GM19372 (cell line): ENCODE data around the gene NLGN1.

Experiments used
- ATAC-seq: cut with Tn5 transposase; IDR thresholded peaks from one replicate; pipeline ENCODE4 v1.9.1; 2021; ENCODE audit warnings: mild to moderate bottlenecking, low read depth, moderate library complexity; ENCODE audit not compliant: unreplicated experiment

Gene NLGN1

DNA sequence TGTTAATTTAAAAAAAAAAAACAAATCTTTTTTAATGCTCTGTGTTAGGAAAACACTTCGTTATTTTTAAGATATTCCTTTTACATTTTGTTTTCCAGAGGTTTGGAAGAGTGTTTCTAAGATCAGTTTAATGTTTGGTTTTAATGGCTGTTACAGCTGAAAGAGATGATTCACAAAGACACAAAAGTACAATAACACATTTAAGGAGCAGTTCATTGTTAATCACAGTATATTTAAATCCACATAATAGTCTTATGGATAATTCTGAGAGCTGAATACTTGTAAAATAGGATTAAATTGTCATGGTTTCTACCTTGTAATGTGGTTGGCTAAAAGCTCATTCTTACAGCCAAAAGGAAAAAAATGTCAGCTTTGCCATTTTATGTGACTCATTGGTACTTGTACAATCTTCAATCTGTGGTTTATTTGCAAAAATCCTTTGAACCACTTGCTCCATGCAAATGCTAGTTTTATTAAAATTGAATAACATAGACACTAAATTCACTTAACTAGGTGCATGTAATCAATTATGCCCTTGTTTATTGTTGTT lies 426.4 kb downstream of the NLGN1 start:
- ATAC-seq = no peak

DNA sequence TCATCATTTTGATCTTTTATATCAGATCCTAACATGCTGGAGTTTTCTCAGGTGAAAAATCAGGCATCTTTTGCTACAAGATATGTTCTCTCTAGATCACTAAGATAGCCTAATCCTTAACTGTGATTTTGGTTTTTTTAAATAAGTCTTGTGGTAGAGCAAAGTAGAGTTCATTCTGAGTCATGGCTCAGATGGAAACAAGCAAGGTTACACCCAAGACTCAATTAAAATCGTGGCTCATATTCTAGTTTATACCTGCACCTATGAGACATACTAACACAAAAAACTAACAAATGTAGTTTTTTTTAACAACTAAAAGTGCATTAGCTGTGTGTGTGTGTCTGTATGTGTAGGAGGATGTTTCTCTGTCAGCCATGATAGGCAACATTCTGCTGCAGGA lies 428.2 kb downstream of the NLGN1 start:
- no peak for ATAC-seq

DNA sequence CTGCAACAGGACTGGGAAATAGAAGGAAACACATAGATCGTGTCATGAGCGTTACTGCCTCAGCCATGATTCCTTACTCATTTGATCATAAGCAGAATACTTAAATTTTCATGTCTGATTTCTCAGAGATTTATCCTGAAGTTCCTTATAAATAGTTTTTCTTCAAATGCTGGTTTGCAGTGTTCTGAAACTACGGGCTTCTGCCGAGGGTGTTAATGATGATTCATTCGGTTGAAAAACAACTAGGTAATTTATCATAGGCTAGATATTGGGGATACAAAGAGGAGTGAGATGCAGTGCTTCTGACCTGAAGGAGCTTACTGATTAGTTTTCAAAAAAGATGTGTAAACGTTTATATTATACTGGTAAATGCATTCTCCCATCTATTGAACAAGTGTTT lies 428.9 kb downstream of the NLGN1 start:
- no peak for ATAC-seq

DNA sequence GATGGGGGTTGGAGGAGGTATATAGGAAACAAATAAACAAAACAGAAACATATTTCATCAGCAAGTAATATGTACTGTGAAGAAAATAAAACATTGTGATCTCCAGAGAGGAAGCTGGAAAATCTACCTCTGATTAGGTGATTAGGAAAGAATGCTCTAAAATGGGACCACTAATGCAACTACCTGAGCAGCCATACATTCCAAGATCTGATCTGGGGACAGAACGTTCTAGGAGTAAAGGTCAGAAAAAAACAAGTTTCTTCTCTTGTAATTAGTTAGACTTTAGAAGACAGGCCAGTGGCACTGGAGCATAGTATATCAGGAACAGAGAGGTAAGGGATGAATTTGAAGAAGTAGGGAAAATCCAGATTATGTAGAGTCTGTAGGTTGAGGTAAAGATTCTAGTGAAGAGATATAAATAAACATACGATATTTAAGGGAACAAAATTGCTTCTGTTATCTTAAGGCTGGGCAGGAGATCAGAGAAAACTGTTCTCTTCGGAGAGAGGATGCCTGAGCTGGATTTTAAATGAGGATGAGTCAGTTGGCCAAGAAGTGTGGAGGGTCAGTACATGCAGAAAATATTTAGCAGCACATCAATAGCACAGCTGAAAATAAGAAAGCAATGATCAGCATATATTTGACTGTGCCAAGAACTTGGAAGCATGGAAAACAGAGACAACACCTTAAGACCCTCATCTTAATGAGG lies 429.5 kb downstream of the NLGN1 start:
- no peak for ATAC-seq

DNA sequence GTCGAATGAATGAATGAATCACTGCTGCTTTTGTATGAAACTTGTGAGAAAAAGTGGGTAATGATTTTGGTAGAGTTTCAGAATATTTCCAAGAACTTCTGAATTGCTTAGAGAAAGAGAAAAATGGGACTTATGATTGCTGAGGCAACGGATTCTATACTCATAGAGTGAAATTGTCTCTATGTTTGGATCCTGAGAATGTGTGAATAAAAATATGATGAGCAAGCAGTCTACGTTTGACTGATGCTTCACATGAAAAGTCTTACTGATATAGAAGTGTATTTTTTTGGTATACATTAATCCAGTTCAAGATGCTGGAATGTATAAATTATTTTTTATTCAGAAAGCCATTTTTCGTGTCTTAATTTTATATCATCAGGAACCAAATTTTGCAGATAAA lies 441.1 kb downstream of the NLGN1 start:
- no peak for ATAC-seq

DNA sequence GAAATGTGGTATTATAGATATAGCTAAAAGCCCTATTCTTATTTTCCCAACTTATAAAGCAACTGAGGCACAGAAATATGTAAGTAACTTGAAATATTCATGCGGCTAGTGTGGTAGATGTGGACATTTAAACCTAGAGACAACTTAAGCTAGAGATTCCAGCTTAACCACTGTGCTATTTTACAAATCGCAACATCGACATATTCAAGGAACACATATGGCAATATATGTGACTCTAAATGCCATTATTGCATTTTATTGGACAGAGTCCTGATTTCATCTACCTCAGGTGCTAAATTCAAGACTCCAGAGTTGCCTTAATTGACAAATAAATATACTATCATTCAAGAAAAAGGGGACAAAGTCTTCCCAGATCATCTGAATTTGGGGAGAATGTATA lies 442.3 kb downstream of the NLGN1 start:
- no peak for ATAC-seq

DNA sequence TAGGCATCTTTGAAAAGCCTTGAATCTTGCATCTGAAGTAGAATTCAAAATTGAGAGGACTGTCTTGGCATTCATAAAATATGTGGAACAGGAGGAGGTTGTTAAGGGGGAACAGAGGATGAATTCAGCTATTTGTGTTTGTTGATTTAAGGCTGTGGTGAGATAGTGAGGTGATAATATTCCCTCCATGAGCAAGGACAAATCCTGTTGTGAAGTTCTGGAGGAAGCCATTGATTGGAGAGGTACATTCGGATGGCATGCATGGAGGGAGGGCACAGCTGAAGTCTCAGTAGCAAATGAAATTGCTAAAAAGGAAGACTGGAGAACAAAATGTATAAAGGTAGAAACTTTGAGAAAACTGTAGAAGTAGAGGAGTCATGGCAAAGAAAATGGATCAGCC lies 443.8 kb downstream of the NLGN1 start:
- ATAC-seq = no peak

DNA sequence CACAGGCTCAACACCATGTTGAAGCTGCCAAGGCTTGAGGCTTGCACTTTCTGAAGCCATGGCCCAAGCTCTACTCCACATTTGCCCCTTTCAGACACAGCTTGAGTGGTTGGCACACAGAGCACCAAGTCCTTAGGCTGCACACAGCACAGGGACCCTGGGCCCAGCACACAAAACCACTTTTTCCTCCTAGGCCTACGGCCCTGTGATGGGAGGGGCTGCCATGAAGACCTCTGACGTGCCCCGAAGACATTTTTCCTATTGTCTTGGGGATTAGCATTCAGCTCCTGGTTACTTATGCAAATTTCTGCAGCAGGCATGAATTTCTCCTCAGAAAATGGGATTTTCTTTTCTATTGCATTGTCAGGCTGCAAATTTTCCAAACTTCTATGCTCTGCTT lies 445.5 kb downstream of the NLGN1 start:
- no peak for ATAC-seq

DNA sequence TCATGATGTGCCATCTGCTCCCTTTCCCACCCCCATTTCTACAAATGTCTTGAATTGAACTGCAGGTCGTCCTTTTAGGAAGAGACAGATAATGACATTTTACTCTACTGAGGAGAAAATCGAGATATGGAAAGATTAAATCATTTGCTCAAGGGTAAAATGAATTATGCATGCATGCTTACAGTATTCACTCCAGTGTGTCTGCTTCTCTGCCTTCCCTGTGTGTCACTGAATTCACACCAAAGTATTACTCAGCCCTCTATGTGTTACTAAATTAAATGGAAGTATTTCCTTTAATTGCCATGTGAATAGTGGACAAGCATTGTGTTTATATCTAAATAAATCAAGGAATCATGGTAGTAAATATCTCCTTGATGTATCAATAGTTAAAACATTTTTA lies 449.0 kb downstream of the NLGN1 start:
- no peak for ATAC-seq

DNA sequence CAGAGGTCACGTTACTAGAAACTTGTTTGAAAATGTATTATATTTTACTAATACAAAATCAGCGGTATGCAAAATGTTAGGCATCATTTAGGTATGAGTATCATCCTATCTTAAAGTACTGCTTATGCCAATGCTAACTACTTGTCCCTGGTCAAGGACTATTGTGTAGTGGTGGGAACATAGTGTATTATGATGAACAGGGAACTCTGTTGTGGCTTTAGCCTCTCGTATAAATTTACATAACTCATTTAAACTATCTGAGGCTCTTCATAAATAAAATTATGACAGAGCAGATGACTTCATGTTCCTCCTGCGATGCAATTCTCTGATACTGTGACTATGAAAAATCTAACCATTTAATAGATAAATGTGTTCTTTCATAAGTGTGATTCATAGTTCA lies 451.9 kb downstream of the NLGN1 start:
- no peak for ATAC-seq

DNA sequence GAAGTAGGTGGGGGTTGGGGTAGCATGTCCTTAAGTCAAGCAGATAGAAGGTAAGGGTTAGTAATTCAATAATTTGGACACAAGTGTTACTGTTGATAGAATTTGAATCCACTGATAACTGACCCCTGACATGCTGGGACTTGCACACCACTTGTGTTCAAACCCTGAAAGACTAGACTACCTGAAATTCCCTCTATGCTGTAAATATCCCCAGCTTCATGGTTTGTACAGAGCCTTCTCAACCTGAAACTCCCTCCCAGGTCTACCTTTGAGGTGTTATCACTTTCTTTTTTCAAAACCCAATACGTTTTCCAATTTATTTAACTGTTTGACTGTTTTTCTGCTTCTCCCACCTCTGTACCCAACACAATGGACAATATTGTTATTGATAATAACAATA lies 459.6 kb downstream of the NLGN1 start:
- no peak for ATAC-seq

DNA sequence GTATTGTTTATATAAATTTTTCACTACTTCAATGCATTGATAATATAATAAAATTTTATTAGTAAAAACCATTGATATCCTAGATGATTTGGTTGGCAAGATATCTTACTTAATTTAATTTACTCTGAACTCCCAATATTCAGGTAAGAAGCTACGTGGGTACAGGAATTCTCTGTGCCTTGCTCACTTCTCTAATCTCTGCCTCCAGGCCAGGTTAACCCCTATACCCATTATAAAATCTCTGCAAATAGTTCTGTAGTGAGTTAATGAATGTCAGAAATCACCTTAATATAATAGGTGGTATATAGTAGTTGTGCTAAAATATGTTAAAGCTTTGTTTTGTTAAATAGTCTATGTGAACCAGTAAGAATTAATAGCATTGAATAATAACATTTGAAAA lies 465.2 kb downstream of the NLGN1 start:
- ATAC-seq = no peak

DNA sequence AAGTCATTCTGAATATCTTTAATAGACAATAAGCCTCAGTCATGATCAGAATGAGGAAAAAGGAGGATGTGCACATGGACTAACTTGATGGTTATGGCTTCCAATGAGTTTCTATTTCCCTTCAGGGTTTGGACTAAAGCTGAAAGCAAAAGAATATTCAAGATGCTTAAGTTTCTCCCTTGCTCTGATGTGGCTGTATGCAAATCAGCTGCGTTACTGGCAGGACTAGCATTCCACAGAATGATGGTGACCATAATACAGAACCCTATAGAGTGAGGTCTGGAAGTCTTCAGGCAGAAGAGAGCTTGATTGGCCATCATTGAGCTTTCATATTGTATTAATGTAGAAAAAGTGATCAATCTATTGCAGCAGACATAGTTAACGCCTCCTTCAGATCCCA lies 466.0 kb downstream of the NLGN1 start:
- ATAC-seq = no peak

DNA sequence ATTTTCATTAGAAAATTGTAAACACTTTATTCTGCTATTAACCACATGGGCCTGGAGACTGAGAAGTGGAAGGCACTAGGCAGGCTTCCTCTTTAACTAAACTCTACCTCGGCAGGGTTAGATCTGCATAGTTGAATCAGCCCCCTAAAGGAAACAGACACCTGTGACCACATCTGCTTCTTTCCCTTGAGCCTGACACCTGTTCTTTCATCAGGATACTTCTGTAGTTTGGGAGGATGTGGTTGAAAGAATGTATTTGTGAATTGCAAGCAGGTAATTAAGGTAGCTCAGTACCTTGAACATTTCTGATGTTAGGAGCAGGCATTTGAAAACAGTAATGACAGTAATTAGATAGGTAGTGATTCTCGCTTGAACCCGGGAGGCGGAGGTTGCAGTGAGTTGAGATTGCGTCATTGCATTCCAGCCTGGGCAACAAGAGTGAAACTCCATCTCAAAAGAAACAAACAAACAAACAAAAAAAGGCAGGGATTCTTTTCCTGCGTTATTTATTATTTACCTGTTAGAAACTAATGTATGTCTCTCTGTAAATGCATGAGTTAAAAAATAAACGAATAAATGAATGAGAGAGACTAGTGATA lies 468.5 kb downstream of the NLGN1 start:
- no peak for ATAC-seq

DNA sequence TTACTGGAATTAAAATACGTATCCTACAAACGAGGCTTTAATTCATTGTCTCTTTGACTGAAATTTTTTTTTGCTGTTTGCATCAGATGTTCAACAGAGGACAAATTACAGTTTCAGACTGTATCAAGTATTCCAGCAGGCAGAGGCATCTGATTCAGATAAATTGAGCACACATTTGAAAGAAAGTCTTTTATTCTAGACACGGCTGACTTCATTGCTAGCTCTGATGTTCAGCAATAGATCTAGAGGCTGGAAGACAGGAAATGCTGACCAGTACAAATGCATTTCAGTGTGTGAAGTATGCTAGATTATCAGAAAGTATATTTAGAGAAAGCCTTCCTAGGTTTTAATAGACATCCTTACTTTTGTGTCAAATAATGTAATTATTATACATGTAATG lies 472.2 kb downstream of the NLGN1 start:
- no peak for ATAC-seq

DNA sequence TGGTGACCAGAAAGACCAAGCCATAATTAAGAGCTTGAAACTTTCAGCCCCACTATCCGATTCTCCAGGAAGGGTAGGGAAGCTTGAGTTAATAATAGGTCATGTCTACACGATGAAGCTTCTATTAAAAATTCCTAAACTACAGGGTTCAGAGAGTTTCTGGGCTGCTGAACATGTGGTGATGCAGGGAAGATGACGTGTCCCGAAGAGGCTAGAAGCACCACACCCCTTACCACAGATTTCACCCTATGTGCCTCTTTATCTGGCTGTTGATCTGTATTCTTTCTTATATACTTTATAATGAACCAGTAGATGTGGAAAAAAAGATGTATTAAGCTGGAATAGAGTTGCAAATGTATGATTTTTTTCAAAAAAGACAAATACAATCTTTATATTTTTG lies 473.4 kb downstream of the NLGN1 start:
- no peak for ATAC-seq

DNA sequence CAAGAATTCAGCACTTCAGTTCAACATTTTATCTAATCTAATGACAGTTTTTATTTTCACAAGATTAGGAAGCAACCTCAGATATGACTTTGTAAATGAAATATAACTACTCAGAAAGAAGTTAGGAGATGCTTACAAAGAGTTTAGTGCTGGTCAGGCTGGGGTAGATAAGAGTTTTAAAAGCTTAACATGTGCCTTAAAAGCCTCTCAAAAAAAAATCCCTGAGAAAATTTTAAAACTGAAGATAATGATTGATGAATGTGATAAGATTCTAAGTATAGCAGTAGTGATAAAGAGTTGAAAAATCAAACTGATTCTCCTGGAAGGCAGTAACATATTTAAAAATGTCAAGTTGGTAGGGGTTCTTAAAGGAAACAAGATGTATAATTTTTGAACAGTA lies 478.2 kb downstream of the NLGN1 start:
- no peak for ATAC-seq

DNA sequence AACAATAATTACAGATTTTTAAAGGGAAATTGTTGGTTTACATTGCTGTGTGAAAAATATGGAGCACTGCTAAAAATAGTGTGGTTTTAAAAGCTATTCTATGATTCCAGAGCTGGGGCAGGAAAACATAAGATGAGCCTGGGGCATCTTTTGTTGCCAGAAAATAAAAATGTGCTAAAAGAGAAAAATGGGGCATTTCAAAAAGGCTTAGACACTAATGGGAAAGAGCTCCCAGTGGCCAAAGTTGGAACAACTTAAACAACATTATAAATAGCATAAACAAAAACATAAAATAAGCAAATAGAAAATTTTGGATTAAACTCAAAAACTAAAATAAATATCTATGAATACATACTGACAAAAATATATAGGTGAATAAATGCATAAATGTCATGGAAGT lies 478.9 kb downstream of the NLGN1 start:
- ATAC-seq = no peak

DNA sequence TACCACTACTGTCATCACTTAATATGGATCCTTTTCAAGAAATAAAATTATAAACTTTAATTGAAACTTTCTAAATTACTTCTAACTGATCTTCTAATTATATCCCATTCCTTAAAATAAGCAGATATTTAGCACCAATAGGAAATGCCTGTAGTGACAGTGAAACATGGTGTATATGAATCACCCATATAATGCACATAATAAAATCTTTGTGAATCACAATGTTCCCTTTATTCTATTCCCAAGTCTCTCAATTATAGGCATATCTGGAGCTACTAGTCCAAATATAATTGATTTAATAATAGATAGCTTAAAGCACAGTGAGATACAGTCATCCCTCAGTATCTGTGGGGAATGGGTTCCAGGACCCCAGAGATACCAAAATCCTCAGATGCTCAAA lies 490.3 kb downstream of the NLGN1 start:
- no peak for ATAC-seq

DNA sequence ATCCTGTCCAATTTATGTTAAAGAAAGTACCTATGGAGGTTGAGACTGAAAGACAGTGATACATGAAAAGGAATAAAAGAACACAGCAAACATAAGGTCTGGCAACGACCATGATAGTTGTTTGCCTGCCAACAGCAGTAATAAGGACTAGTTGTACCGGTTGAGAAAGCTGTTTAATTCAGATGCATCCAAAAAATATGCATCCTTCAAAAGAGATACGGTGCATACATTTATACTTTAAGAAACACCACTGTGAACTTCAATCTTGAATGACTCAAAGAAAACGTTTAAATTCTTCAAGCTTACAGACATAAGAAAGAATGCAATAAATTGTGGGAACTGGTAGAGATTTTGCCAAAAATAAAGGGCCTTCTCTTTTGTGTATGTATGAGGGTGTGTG lies 492.1 kb downstream of the NLGN1 start:
- ATAC-seq = no peak

DNA sequence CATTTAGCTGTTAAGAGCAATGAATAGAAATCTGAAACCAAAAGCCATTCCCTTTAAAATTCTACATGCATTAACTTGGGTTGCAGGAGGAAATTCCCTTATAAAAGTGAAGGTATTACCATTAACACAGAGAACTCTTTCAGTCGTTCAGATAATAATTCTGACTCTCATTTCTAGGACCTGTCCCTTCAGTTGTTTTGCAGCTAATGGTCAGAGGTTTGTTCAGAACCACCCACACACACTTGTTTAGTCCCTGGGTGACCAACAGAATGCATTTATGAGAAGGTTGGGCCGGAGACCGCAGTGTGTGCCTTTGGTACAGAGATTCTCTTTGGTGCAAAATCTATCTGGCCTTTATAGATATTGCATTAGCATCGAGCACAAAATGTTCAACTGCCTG lies 492.5 kb downstream of the NLGN1 start:
- ATAC-seq = no peak
